ENCODE results near the gene RASGRF2.

Gene RASGRF2

DNA sequence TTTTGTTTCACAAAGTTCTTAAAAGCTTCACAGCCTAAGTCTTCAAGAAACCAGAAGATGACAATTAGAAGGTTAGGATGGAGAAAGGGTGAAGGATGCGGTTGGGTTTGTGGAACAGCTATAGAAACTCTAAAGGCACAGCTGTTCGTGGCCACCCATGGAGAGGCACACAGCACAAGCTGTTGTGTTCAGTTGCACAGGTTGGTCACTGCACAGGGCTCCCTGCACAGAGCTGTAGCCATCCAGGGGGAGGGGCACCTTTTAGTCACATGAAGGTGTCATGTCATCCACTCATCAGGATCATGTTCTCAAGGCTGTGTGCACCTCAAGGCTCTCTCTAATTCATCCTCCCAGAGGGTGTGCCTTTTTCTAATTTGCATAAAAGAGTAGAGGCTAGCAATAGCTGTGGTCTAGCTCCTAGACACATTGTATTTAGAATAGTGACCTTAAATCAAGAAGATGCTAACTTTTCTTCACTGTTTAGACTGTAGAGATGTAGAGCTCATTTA lies 5.0 kb upstream of the RASGRF2 start:
- DNase-seq (ENCODE audit: low read depth in 2 of 2) = no peak

GRCh38 chr5:80956272-80956671 lies 3.9 kb upstream of the RASGRF2 start:
- no peak for DNase-seq (ENCODE audit: low read depth in 2 of 2)

DNA sequence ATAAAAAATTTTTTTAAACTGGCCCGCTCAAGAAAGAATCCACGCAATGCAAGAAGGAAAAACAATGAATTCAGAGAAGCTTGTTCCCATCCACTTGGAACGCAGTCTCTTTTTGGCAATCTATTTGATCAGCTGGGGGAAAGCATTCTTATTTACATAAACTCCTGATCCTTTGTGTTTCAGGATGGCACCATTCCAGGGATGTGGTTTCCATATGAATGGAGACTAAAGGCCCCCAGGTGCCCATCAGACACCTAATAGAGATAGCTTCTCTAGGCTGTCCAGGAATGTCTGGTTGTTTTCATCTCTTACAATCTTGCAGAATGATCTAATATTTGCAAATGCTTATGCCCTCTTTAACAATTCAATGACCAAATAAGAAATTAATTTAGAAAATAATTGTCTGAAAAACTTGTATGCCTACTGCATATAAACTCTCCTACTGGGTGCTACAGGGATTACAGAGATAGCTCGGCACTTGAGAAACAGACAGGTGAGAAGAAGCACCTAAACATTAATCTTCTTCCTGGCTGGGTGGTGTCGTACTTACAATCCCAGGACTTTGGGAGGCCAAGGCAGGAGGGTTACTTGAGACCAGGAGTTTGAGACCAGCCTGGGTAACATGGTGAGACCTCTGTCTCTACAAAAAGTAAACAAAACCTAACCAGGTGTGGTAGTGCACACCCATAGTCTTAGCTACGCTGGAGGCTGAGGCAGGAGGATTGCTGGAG lies 3.0 kb upstream of the RASGRF2 start:
- no peak for DNase-seq (ENCODE audit: low read depth in 2 of 2)

GRCh38 chr5:80958616-80959015 lies 1.5 kb upstream of the RASGRF2 start:
- no peak for DNase-seq (ENCODE audit: low read depth in 2 of 2)

DNA sequence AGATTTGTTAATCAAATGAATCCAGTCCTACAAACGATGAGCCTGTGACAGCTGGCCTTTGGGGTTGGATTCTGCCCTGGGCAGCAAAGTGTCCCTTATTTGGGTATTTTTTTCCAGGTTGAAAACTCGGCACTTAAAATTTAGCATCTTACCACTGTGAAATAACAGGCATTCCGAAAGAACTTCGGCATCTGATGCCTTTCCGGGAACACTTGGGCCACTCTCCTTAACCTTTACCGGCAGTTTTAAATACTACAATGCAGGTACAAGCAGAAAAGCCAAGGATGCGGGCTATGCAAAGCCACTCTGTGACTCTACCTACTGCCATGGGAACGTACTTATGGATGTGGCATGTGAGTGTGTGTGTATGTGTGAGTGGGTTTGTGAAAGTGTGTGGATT lies 1.0 kb upstream of the RASGRF2 start:
- no peak for DNase-seq (ENCODE audit: low read depth in 2 of 2)

DNA sequence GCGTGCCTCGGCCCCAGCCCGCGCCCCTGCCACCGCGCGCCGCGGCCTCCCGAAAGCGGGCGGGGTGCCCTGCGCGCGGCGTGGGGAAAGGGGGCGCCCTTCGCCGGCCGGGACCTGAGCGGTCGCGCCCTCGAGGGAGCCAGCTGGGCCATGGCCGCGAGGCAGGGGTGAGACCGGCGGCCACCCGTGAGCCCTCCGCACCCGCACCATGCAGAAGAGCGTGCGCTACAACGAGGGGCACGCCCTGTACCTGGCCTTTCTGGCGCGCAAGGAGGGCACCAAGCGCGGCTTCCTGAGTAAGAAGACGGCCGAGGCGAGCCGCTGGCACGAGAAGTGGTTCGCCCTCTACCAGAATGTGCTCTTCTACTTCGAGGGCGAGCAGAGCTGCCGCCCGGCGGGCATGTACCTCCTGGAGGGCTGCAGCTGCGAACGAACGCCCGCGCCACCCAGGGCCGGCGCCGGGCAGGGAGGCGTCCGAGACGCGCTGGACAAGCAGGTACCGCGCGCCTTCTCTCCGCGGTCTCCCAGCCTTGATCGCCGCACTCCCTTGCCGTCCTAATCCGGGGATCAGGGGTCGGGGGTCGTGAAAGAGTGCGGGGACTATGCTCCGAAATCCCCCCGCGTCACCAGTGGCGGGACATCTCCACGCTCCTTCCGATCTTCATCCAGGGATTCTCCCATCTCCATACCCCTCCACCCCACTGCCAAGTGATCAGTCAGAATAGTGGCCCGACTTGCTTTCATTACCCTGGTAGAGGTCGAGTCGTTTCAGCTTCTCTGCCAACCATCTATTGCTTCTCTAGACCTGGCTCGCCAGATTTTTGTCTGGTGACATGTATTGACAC lies 590 bp downstream of the RASGRF2 start:
- DNase-seq (ENCODE audit: low read depth in 2 of 2) = peak in 1 of 2 donors; percentile 11

GRCh38 chr5:80961376-80962281 lies 1.5 kb downstream of the RASGRF2 start:
- no peak for DNase-seq (ENCODE audit: low read depth in 2 of 2)

GRCh38 chr5:80962630-80963520 lies 2.7 kb downstream of the RASGRF2 start:
- no peak for DNase-seq (ENCODE audit: low read depth in 2 of 2)

DNA sequence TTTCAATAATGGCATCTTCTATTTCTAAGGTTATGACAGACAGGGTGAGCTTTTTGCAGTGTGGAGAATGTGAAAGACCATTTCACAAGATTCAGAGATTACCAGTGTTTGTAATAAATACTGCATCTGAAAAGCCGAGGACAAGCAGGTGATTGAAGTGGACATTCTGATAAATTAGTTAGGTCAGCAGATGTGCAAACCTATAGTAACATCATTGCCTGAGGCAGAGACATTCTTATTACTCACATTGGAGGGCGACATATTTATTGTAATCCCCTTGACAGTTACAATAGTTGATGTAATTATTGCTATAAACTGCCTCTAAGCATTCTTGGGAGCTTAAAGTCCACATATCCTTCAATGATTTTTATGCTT lies 3.3 kb downstream of the RASGRF2 start:
- no peak for DNase-seq (ENCODE audit: low read depth in 2 of 2)

- DNase-seq (ENCODE audit: low read depth in 2 of 2) = no peak
Observed at GRCh38 chr5:80963966-80964481, 3.9 kb downstream of the RASGRF2 start.

DNA sequence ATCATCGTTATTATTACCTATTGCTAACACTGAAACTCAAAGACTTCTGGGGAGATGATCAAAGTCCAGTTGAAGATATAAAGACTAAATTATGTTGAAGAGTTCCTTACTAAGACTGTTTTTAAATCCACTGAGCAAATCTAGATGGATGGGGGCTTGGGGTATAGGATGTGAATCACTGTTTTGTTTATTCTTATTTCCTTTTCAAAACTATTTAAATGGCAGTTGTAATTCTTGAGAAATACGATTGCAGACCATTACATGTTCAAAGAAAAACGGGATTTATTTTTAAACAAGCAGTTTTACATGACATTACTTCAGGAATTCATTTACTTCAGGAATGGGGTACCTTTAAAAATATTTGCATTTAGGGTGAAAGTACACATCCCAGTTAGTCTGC lies 4.3 kb downstream of the RASGRF2 start:
- DNase-seq (ENCODE audit: low read depth in 2 of 2) = no peak

- DNase-seq (ENCODE audit: low read depth in 2 of 2) = no peak
Observed at GRCh38 chr5:80964919-80965318, 4.8 kb downstream of the RASGRF2 start.

GRCh38 chr5:80967500-80968181 lies 7.5 kb downstream of the RASGRF2 start:
- DNase-seq (ENCODE audit: low read depth in 2 of 2) = no peak

DNA sequence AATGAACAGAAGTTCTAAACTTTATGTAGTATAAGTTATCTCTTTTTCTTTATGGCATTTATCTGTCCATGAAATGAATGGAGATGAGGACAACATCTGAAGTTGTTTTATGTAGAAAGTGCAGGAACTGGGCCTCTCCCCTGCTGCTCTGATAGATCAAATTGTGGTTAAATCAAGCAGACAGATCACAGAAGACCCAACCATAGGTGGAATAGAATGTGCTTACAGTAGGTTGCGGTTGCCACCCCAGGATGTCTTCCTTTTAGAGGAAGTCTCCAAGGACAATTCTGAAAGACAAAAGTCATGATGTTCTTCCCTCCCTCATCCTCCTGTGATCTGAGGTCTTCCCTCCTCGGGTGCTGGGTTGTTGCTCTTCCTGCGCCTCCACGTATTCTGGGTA lies 12.9 kb downstream of the RASGRF2 start:
- DNase-seq (ENCODE audit: low read depth in 2 of 2) = no peak

DNA sequence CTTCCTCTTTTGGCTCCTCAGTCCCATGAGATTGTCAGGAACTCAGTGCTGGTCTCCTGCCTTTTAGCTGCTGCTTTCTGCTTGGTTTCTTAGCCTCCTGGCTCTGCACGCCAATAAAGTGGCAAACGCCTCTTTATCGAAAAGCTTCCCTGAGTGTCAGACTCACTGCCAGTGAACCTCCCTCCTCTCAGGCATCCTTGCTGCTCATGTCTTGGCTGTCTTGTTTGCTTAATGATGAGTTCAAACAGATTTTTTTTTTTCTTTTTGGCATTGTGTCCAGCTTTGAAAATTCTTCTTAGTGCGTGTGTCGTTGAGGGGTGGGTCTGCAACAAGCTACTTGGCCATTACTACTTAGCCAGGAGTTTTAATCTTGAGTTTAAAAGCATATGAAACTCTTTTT lies 14.9 kb downstream of the RASGRF2 start:
- no peak for DNase-seq (ENCODE audit: low read depth in 2 of 2)

- no peak for DNase-seq (ENCODE audit: low read depth in 2 of 2)
Observed at GRCh38 chr5:80976985-80977384, 16.8 kb downstream of the RASGRF2 start.

GRCh38 chr5:80977764-80978163 lies 17.6 kb downstream of the RASGRF2 start:
- DNase-seq (ENCODE audit: low read depth in 2 of 2) = no peak

DNA sequence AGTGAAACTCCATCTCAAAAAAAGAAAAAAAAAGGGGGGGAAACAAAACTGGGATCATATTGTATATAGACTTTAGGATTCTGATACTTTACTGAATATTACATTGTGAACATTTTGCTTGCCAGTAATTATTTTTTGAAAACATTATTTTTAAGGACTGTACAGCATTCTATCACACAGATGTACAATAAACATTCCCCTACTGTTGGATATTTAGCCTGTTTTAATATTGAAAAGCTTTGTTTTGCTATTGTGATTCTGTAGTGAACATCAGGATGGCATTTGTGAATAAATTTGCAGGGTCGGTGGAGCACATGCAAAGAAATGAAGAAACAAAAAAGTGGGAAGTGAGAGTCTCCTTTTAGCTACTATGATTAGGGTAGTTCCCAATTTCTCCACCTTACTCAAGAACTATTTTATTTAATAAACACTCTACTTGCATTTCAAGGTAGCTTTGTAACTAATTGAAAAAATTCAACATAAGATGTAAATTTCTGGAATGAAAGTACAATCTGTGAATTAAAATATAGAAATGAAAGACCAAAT lies 18.7 kb downstream of the RASGRF2 start:
- DNase-seq (ENCODE audit: low read depth in 2 of 2) = no peak

GRCh38 chr5:80982093-80982492 lies 21.9 kb downstream of the RASGRF2 start:
- no peak for DNase-seq (ENCODE audit: low read depth in 2 of 2)
